Bronchial epithelial cell (primary cell): ENCODE data around the gene PTS. TPM values are rescaled to one million over a fixed set of nuclear protein-coding genes. Genes with fewer than 3 reads are reported as not detected.

Experiments
- DNase-seq: peaks from one replicate; pipeline ENCODE4 v3.0.0-alpha.2; 2010; ENCODE audit warnings: low read depth
- FAIRE-seq: peaks from 2 replicates; lab custom pipeline; 2011; peaks lifted over from hg19 to GRCh38; lab: Jason Lieb, UNC
- H3K27me3 ChIP-seq: 2 replicates; pipeline ENCODE4 v1.5.1; 2011; ENCODE audit warnings: low read length; ENCODE audit not compliant: control insufficient read depth, insufficient read depth
- H3K36me3 ChIP-seq: 2 replicates; pipeline ENCODE4 v1.5.1; 2011; ENCODE audit warnings: low read length; ENCODE audit not compliant: control insufficient read depth, insufficient read depth
- H3K4me3 ChIP-seq: 2 replicates; pipeline ENCODE4 v1.5.1; 2011; ENCODE audit warnings: mild to moderate bottlenecking, low read depth, low read length, control low read depth
- total RNA-seq: library from RNA; depleted of rRNA; stranded (reverse); fragments of >200 nt; gene quantifications from 2 replicates; pipeline ENCODE4 v1.2.1, GENCODE V29; 2014
- TF ChIP-seq, protein P1 (sequence below): IDR thresholded peaks from 2 replicates; pipeline ENCODE4 v1.5.1; 2011; ENCODE audit warnings: mild to moderate bottlenecking, moderate library complexity, low read length, control low read depth, inconsistent platforms; ENCODE audit not compliant: insufficient read depth, severe bottlenecking

PTS gene
- total RNA-seq, 1 donor from 2014 or later, result 68.4 TPM

DNA sequence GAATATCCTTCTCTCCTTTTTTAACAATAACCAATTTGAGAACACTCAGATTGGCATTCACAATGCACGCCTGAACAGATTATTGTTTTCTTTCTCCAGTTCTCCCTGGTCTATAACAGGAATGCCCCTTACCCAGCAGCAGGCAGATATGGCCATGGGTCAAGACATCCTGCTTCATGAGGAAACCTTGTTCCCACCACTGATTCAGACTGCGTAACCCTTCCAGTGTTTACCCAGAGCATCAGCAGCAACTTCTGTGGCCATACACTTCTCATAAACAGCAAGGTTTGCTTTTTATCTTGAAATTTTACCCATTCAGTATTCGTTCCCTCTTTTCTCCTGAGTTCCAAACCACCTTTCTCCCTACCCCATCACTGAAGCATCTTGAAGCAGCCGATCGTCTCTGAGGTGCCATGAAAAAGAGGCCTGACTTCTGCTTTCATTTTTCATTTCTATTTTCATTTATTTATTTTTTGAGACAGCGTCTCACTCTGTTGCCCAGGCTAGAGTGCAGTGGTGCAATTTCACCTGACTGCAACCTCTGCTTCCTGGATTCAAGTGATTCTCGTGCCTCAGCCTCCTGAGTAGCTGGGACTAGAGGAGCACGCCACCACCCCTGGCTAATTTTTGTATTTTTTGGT is 9.6 kb downstream of the PTS start:
- TF ChIP-seq, protein P1, sequence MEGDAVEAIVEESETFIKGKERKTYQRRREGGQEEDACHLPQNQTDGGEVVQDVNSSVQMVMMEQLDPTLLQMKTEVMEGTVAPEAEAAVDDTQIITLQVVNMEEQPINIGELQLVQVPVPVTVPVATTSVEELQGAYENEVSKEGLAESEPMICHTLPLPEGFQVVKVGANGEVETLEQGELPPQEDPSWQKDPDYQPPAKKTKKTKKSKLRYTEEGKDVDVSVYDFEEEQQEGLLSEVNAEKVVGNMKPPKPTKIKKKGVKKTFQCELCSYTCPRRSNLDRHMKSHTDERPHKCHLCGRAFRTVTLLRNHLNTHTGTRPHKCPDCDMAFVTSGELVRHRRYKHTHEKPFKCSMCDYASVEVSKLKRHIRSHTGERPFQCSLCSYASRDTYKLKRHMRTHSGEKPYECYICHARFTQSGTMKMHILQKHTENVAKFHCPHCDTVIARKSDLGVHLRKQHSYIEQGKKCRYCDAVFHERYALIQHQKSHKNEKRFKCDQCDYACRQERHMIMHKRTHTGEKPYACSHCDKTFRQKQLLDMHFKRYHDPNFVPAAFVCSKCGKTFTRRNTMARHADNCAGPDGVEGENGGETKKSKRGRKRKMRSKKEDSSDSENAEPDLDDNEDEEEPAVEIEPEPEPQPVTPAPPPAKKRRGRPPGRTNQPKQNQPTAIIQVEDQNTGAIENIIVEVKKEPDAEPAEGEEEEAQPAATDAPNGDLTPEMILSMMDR, result no peak
- H3K4me3 ChIP-seq, result no peak overlapping the region
- no peaks in the 10 kb centered on the region for H3K27me3 ChIP-seq
- H3K36me3 ChIP-seq, result no peaks in the 10 kb centered on the region
- DNase-seq (no peak), FAIRE-seq (no peak)

DNA sequence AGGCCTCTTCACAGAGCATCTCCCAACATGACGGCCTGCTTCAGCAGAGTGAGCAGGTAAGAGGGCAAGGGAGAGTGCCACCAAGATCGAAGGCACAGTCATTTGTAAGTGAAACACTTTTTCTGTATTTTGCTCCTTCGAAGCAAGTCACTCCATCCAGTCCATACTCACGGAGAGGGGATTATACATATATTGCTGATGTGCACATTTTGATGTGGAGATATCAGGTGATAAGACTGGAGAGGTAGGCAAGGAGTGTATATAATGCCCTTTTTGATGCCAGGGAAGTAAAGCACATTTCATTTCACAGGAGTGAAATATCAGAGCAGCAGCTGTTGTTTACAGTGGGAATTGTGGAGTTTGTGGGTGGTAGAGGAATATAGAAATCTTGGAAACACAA is 11.2 kb downstream of the PTS start:
- no peak for DNase-seq
- TF ChIP-seq, protein P1, result no peak
- no peaks in the 10 kb centered on the region for H3K36me3 ChIP-seq
- no peak for FAIRE-seq
- H3K4me3 ChIP-seq, result no peak overlapping the region
- no peaks in the 10 kb centered on the region for H3K27me3 ChIP-seq

- Histone ChIP-seq H3K36me3 (no peaks in the 10 kb centered on the region), H3K27me3 (no peaks in the 10 kb centered on the region), H3K4me3 (no peak overlapping the region)
- DNase-seq (no peak), FAIRE-seq (no peak)
- TF ChIP-seq, protein P1, result no peak
These were observed 11.8 kb downstream of the PTS start for GRCh38 chr11:112238041-112238440.

DNA sequence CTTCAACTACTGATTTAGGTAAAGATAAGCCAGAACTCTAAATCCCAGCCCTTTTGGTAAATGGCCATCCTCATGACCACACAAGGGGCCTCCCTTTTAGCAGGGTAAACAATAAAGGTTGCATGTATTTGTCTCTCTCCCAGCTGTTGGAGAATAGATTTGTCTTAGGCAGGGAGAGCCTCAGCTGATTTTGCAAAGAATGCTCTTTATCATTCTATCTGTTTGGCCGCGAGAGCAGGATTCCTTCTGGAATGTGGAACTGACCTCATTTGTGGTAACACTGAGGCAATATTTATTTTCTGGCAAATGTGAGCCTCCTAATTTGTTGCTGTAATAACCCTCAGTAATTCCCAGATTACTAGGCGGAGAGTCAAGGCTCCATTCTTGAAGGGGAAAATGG is 15.3 kb downstream of the PTS start:
- Histone ChIP-seq H3K4me3 (no peak overlapping the region), H3K36me3 (no peaks in the 10 kb centered on the region), H3K27me3 (no peaks in the 10 kb centered on the region)
- DNase-seq (no peak), FAIRE-seq (no peak)
- TF ChIP-seq, protein P1, result no peak

DNA sequence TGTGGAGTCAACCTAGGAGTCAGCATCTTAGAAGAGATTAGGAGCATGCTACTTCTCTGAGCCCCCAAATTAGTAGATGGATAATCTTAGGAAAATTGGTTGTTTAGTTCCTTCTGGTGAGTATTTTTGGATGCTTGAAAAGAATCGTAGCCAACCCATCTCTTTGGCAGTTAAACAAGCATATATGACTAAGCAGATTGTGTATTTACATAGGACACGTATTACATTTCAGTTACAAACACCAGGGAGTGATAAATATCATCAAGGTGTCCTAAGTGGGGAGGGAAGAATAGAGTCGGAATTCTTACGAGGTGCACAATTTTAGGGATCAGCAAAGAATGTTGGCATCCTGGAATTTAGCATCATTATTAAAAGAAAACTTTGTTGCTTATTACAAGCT is 21.0 kb downstream of the PTS start:
- DNase-seq (peak; percentile 71), FAIRE-seq (no peak)
- no peaks in the 10 kb centered on the region for H3K36me3 ChIP-seq
- TF ChIP-seq, protein P1, result no peak
- no peak overlapping the region for H3K4me3 ChIP-seq
- H3K27me3 ChIP-seq, result no peaks in the 10 kb centered on the region

GRCh38 chr11:112248201-112248600 is 22.0 kb downstream of the PTS start:
- Histone ChIP-seq H3K36me3 (no peaks in the 10 kb centered on the region), H3K4me3 (no peak overlapping the region), H3K27me3 (no peaks in the 10 kb centered on the region)
- no peak for FAIRE-seq
- TF ChIP-seq, protein P1, result no peak
- DNase-seq, result peak; percentile 59
